ENCODE data around the gene KLHDC7B. TPM values are rescaled to one million over a fixed set of nuclear protein-coding genes. Genes with fewer than 3 reads are reported as not detected.
A peak's percentile ranks its signal among the peaks of the same experiment; 100 is the strongest.

The KLHDC7B gene
- total and polyA plus RNA-seq, 2 of the 13 experiments (the other 11 are each of a cell fraction or from before 2014, with no cell fraction given) = 0.11 TPM; not detected in 1

DNA sequence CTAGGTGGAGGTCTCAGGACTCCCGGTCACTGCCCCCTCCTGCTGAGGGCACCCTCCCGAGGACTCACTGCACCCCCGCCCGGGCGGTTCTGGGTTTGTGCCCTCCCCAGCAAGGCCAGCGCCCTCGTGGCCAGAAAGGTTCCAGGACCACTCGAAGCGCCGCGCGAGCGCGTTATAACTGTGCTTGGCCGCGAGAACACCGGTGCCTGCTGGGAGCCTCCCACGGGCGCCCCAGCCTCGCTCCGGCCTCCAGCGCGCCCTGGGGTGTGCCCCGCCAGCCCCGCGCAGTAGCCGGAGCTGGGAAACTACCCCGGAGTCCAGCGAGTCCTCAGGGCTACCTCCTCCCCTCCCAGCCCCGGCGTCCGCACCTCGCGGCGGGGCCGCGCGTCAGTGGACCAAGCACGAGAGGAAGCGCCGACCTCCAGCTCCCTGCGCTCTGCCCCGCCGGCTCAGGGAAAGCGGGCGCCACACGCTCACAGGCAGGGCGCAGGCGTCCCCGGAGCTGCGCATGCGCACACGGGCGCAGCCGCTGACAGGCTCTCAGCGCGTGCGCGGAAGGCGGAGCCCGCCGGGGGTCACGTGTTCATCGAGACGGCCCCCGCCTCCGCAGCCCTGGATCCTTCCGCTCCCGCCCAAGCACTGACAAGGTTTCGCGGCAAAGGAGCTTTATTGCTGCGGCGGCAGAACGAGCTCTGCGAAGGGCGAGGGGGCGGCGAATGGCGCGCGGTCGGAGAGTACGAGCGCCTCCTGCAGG lies 20.4 kb upstream of the KLHDC7B start, which contains the start of gene SCO2 (continued):
- TF ChIP-seq NCOA1 (CRISPR knock-in tag; IDR thresholded peaks at IDR 0.05) = peak; percentile 52
- TF ChIP-seq KLF6 (CRISPR knock-in tag; IDR thresholded peaks at IDR 0.05) = peak; percentile 61
- 0 out of 2 replicates have a peak, but pooled peaks have one; percentile 54 for TF ChIP-seq STAT5B (CRISPR knock-in tag; IDR thresholded peaks at IDR 0.05)
- TF ChIP-seq PHF8 (CRISPR knock-in tag; IDR thresholded peaks at IDR 0.05) = peak; percentile 90
- no peak for TF ChIP-seq ZNF251 (CRISPR knock-in tag; IDR thresholded peaks at IDR 0.05)
- no peak; the same call in 1 of the 2 replicates for TF ChIP-seq ZNF780A (CRISPR knock-in tag; IDR thresholded peaks at IDR 0.05)
- peak; percentile 89; the same call in 1 of the 2 replicates for TF ChIP-seq ZFP36L1 (CRISPR knock-in tag; IDR thresholded peaks at IDR 0.05)
- TF ChIP-seq KDM4B (CRISPR knock-in tag; IDR thresholded peaks at IDR 0.05) = no peak; the same call in 1 of the 2 replicates
- TF ChIP-seq, protein P1, sequence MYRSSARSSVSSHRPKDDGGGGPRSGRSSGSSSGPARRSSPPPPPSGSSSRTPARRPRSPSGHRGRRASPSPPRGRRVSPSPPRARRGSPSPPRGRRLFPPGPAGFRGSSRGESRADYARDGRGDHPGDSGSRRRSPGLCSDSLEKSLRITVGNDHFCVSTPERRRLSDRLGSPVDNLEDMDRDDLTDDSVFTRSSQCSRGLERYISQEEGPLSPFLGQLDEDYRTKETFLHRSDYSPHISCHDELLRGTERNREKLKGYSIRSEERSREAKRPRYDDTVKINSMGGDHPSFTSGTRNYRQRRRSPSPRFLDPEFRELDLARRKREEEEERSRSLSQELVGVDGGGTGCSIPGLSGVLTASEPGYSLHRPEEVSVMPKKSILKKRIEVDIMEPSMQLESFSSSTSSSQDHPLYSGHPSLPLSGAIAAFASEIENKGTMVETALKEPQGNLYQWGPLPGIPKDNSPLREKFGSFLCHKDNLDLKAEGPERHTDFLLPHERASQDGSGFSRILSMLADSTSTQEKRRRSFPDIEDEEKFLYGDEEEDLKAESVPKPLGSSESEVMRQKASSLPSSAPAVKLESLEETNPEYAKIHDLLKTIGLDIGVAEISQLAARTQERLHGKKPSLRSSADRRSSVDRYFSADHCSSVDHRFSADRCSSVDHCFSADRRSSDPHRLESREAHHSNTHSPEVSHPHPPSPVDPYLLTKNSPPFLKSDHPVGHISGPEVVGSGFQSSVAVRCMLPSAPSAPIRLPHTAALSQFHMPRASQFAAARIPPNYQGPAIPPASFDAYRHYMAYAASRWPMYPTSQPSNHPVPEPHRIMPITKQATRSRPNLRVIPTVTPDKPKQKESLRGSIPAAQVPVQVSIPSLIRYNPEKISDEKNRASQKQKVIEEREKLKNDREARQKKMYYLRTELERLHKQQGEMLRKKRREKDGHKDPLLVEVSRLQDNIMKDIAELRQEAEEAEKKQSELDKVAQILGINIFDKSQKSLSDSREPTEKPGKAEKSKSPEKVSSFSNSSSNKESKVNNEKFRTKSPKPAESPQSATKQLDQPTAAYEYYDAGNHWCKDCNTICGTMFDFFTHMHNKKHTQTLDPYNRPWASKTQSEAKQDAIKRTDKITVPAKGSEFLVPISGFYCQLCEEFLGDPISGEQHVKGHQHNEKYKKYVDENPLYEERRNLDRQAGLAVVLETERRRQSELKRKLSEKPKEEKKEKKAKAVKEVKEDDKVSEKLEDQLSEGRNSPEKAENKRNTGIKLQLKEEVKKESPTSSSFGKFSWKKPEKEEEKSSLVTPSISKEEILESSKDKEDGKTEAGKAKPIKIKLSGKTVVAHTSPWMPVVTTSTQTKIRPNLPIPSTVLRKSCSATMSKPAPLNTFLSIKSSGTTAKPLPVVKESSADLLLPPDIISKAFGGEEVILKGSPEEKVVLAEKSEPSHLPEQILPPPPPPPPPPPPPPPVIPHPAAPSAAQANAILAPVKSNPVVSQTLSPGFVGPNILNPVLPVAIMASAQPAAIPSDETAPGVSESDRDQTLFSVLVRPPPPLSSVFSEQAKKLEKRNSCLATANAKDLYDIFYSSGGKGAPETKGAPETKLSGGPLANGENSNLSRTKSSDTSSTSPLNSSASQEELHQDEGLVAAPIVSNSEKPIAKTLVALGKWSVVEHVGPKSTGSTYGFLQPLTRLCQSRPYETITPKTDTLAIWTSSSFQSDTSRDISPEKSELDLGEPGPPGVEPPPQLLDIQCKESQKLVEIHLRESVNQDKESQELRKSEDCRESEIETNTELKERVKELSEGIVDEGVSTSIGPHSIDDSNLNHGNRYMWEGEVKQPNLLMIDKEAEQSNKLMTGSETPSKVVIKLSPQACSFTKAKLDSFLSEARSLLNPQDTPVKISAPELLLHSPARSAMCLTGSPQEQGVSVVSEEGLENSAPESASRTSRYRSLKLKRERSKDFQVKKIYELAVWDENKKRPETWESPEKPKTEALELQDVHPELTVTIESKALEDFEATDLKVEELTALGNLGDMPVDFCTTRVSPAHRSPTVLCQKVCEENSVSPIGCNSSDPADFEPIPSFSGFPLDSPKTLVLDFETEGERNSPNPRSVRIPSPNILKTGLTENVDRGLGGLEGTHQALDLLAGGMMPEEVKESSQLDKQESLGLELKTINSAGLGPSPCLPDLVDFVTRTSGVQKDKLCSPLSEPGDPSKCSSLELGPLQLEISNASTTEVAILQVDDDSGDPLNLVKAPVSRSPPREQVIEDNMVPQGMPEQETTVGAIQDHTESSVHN (CRISPR knock-in tag; IDR thresholded peaks at IDR 0.05) = no peak; the same call in 1 of the 2 replicates
- TF ChIP-seq, protein P2, sequence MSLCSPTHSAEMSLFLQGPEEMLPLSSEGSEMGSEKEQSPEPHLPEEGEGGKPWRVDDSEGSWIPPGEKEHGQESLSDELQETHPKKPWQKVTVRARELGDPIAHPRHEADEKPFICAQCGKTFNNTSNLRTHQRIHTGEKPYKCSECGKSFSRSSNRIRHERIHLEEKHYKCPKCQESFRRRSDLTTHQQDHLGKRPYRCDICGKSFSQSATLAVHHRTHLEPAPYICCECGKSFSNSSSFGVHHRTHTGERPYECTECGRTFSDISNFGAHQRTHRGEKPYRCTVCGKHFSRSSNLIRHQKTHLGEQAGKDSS (CRISPR knock-in tag; IDR thresholded peaks at IDR 0.05; ENCODE audit: borderline replicate concordance, low read depth) = peak; percentile 17; the same call in 1 of the 2 replicates
- TF ChIP-seq ZNF44 (CRISPR knock-in tag; IDR thresholded peaks at IDR 0.05) = peak; percentile 90
- TF ChIP-seq, protein P3, sequence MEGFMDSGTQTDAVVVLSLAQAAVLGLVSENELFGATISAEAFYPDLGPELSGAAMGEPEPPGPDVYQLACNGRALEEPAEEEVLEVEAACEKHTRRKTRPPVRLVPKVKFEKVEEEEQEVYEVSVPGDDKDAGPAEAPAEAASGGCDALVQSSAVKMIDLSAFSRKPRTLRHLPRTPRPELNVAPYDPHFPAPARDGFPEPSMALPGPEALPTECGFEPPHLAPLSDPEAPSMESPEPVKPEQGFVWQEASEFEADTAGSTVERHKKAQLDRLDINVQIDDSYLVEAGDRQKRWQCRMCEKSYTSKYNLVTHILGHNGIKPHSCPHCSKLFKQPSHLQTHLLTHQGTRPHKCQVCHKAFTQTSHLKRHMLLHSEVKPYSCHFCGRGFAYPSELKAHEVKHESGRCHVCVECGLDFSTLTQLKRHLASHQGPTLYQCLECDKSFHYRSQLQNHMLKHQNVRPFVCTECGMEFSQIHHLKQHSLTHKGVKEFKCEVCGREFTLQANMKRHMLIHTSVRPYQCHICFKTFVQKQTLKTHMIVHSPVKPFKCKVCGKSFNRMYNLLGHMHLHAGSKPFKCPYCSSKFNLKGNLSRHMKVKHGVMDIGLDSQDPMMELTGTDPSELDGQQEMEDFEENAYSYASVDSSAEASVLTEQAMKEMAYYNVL (CRISPR knock-in tag; IDR thresholded peaks at IDR 0.05; ENCODE audit: borderline replicate concordance) = peak; percentile 81; the same call in 1 of the 2 replicates
- TF ChIP-seq ZNF589 (CRISPR knock-in tag; conservative IDR thresholded peaks at IDR 0.05) = peak; percentile 67; the same call in 1 of the 2 replicates
- TF ChIP-seq ZFP1 (CRISPR knock-in tag; IDR thresholded peaks at IDR 0.05) = no peak
- no peak for TF ChIP-seq NPAS2 (CRISPR knock-in tag; IDR thresholded peaks at IDR 0.05; ENCODE audit: borderline replicate concordance)
- TF ChIP-seq, protein P4, sequence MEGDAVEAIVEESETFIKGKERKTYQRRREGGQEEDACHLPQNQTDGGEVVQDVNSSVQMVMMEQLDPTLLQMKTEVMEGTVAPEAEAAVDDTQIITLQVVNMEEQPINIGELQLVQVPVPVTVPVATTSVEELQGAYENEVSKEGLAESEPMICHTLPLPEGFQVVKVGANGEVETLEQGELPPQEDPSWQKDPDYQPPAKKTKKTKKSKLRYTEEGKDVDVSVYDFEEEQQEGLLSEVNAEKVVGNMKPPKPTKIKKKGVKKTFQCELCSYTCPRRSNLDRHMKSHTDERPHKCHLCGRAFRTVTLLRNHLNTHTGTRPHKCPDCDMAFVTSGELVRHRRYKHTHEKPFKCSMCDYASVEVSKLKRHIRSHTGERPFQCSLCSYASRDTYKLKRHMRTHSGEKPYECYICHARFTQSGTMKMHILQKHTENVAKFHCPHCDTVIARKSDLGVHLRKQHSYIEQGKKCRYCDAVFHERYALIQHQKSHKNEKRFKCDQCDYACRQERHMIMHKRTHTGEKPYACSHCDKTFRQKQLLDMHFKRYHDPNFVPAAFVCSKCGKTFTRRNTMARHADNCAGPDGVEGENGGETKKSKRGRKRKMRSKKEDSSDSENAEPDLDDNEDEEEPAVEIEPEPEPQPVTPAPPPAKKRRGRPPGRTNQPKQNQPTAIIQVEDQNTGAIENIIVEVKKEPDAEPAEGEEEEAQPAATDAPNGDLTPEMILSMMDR (CRISPR knock-in tag; IDR thresholded peaks at IDR 0.05) = peak; percentile 64
- peak; percentile 45; the same call in 1 of the 2 replicates for TF ChIP-seq ZSCAN9 (CRISPR knock-in tag; IDR thresholded peaks at IDR 0.05; ENCODE audit: borderline replicate concordance)
